Measurements from ENCODE around the gene ZSCAN1.

The ZSCAN1 gene

DNA sequence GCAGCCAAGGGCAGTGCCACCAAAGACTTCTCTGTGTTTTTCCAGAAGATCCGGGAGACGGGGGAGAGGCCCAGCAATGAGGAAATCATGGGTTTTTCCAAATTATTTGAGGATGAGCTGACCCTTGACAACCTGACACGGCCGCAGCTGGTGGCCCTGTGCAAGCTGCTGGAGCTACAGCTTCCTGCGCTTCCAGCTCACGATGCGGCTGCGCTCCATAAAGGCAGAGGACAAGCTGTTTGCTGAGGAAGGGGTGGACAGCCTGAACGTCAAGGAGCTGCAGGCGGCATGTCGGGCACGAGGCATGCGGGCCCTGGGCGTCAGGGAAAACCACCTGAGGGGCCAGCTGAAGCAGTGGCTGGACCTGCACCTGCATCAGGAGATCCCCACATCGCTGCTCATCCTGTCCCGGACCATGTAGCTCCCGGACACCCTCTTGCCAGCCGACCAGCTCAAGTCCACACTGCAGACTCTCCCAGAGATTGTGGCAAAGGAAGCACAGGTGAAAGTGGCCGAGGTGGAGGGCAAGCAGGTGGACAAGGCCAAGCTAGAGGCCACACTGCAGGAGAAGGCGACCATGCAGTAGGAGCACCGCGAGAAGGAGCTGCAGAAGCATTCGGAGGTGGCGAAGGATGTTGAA, 11.7 kb downstream of the ZSCAN1 start:
- Histone ChIP-seq H3K36me3 (ENCODE audit: insufficient read depth, low read length) (no peaks in the 10 kb centered on the region), H3K9me3 (ENCODE audit: low read depth, low read length) (no peaks in the 10 kb centered on the region)
- DNase-seq (ENCODE audit: low read depth, low spot score): no peak

DNA sequence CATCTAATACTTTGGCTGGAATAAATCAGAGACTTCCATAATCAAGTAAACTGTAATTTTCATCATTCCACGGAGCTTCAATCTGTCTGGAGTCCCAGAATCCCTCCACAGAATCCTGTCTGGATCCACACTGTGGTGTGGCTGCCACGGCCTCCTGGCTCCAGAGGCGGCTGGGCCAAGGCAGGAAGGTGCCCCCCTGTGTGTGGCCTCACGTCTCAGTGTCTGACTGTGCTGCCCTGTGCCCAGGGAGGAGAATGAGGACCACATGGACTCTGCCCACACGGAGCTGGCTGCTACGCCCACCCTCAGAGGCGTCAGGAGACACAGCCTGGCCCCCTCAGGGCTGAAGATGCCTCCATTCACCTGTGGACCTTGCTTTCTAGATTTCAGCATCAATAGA, 13.0 kb downstream of the ZSCAN1 start:
- H3K36me3 ChIP-seq (ENCODE audit: insufficient read depth, low read length): no peaks in the 10 kb centered on the region
- no peaks in the 10 kb centered on the region for H3K9me3 ChIP-seq (ENCODE audit: low read depth, low read length)
- H3K4me3 ChIP-seq: no peak overlapping the region
- TF ChIP-seq POLR2AphosphoS5 (IDR thresholded peaks at IDR 0.05; ENCODE audit: borderline replicate concordance, low read depth, low read length): no peak
- TF ChIP-seq EZH2 (IDR thresholded peaks at IDR 0.05): no peak
- no peak for TF ChIP-seq FOXP2 (optimal IDR thresholded peaks at IDR 0.05; ENCODE audit: control extremely low read depth, extremely low read length, insufficient read depth)
- H3K27ac ChIP-seq: no peak overlapping the region
- H3K9ac ChIP-seq (ENCODE audit: insufficient read length): no peak overlapping the region
- no peak for DNase-seq (ENCODE audit: low read depth, low spot score)

More for the DNA sequence above, 11.7 kb downstream of the ZSCAN1 start:
- TF ChIP-seq EZH2 (IDR thresholded peaks at IDR 0.05) (no peak), POLR2AphosphoS5 (IDR thresholded peaks at IDR 0.05; ENCODE audit: borderline replicate concordance, low read depth, low read length) (no peak), FOXP2 (optimal IDR thresholded peaks at IDR 0.05; ENCODE audit: control extremely low read depth, extremely low read length, insufficient read depth) (no peak)
- Histone ChIP-seq H3K9ac (ENCODE audit: insufficient read length) (no peak overlapping the region), H3K4me3 (no peak overlapping the region), H3K27ac (no peak overlapping the region)

DNA sequence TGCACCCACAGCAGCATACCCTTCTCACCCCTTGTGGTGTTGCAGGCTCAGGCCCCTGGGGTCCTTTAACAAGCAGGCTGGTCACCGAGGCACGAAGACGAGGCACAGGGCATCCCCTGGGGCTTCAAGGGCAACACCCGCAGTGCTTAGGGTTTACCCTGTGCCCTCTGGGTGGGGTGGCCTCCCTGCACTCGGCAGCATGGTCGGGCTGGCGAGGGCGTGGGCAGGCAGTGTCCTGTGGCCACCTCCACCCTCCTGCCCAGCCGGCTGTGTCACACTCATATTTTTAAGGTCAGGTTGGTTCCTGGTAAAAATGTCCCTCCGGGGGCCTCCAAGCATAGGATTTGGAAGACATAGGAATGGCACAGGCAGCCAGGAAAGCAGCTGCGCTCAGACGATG, 13.8 kb downstream of the ZSCAN1 start:
- no peaks in the 10 kb centered on the region for H3K36me3 ChIP-seq (ENCODE audit: insufficient read depth, low read length)
- H3K4me3 ChIP-seq: no peak overlapping the region
- no peaks in the 10 kb centered on the region for H3K9me3 ChIP-seq (ENCODE audit: low read depth, low read length)
- TF ChIP-seq POLR2AphosphoS5 (IDR thresholded peaks at IDR 0.05; ENCODE audit: borderline replicate concordance, low read depth, low read length) (no peak), EZH2 (IDR thresholded peaks at IDR 0.05) (no peak), FOXP2 (optimal IDR thresholded peaks at IDR 0.05; ENCODE audit: control extremely low read depth, extremely low read length, insufficient read depth) (no peak)
- H3K27ac ChIP-seq: no peak overlapping the region
- DNase-seq (ENCODE audit: low read depth, low spot score): no peak
- no peak overlapping the region for H3K9ac ChIP-seq (ENCODE audit: insufficient read length)

DNA sequence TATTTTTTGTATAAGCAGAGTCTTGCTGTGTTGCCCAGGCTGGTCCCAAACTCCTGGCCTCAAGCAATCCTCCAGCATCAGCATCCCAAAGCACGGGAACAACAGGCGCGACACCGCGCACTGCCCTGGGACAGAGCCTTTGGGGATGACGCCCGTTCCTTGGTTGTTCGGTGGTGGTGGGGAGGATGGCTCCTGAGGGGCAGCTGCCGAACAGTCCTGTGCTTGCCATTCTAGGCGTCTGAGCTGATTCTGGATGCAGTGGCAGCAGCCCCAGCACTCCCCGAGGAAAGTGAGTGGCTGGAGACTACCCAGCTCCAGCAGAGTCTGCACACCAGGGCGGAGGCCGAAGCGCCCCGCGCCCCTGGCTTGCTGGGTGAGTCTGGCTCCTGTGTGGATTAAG, 18.4 kb downstream of the ZSCAN1 start:
- H3K9ac ChIP-seq (ENCODE audit: insufficient read length): no peak overlapping the region

DNA sequence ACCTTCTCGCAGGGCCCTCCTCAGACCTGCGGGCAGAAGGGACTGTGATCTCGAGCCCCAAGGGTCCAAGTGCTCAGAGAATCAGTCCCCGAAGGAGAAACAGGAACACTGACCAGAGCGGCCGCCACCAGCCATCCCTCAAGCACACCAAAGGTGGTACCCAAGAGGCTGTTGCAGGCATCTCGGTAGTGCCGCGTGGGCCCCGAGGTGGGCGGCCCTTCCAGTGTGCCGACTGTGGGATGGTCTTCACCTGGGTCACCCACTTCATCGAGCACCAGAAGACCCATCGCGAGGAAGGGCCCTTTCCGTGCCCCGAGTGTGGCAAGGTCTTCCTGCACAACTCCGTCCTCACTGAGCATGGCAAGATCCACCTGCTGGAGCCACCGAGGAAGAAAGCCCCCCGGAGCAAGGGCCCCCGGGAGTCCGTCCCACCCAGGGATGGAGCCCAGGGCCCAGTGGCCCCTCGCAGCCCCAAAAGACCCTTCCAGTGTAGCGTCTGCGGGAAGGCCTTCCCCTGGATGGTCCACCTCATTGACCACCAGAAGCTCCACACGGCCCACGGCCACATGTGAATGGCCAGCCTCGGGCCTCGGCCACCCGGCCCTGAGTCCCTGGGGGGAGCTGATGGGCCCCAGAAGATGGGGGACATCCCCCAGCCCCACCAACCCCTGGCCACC, 19.8 kb downstream of the ZSCAN1 start:
- DNase-seq (ENCODE audit: low read depth, low spot score): no peak
- TF ChIP-seq EZH2 (IDR thresholded peaks at IDR 0.05) (no peak), FOXP2 (optimal IDR thresholded peaks at IDR 0.05; ENCODE audit: control extremely low read depth, extremely low read length, insufficient read depth) (no peak), POLR2AphosphoS5 (IDR thresholded peaks at IDR 0.05; ENCODE audit: borderline replicate concordance, low read depth, low read length) (no peak)
- H3K4me3 ChIP-seq: no peak overlapping the region
- no peak overlapping the region for H3K9ac ChIP-seq (ENCODE audit: insufficient read length)
- no peak overlapping the region for H3K27ac ChIP-seq
- no peaks in the 10 kb centered on the region for H3K36me3 ChIP-seq (ENCODE audit: insufficient read depth, low read length)
- no peaks in the 10 kb centered on the region for H3K9me3 ChIP-seq (ENCODE audit: low read depth, low read length)

More for the DNA sequence above, 18.4 kb downstream of the ZSCAN1 start:
- Histone ChIP-seq H3K27ac (no peak overlapping the region), H3K9me3 (ENCODE audit: low read depth, low read length) (no peaks in the 10 kb centered on the region), H3K4me3 (no peak overlapping the region), H3K36me3 (ENCODE audit: insufficient read depth, low read length) (no peaks in the 10 kb centered on the region)
- TF ChIP-seq EZH2 (IDR thresholded peaks at IDR 0.05) (no peak), FOXP2 (optimal IDR thresholded peaks at IDR 0.05; ENCODE audit: control extremely low read depth, extremely low read length, insufficient read depth) (no peak), POLR2AphosphoS5 (IDR thresholded peaks at IDR 0.05; ENCODE audit: borderline replicate concordance, low read depth, low read length) (no peak)
- DNase-seq (ENCODE audit: low read depth, low spot score): no peak

DNA sequence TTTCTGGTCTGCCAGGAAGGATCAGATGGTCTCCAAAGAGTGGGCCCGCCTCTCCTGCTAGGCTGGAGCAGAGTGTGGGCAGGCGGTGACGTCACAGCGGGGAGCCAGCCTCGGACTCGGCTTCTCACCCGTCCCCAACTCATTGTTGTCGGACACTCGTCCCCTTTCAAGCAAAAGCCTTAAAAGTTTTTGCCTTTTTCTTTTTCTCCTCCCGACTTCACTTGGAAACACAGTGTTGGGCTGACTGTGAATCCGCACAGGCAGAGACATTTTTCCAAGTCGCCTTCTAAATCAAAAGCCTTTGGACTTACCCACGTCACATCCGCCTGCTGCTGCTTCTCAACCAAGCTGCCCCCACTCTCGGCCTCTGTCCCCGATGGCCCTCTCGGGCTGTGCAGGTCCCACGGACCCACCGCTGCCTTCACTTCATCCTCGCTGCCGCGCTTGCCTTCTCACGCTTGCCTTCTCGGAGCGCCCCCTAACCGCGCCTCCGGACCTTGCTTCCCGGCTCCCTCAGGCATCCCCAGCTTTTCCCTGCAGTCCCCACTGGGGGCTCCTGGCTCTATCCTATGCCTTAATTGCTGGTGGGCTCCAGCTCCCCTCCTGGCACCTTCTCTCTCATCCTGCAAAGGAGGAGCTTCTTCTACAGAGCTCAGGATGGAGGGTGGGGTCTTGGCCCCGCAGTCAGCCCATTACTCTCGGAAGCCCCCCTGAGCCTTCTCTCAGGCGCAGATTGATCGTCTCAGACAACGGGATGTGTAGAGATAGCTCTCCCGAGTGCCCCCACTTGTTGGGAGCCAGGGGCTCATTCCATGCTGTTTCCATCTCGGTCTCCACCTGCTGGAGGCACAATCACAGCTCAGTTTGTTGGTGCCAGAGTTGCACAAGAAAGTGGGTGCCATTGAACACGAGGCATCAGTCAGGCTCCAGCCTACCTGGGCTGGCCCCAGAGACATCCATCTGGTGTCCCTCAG, 21.4 kb downstream of the ZSCAN1 start:
- no peak overlapping the region for H3K4me3 ChIP-seq
- no peaks in the 10 kb centered on the region for H3K36me3 ChIP-seq (ENCODE audit: insufficient read depth, low read length)
- no peak for TF ChIP-seq EZH2 (IDR thresholded peaks at IDR 0.05)
- TF ChIP-seq POLR2AphosphoS5 (IDR thresholded peaks at IDR 0.05; ENCODE audit: borderline replicate concordance, low read depth, low read length): no peak
- no peak for TF ChIP-seq FOXP2 (optimal IDR thresholded peaks at IDR 0.05; ENCODE audit: control extremely low read depth, extremely low read length, insufficient read depth)
- no peak overlapping the region for H3K9ac ChIP-seq (ENCODE audit: insufficient read length)
- H3K9me3 ChIP-seq (ENCODE audit: low read depth, low read length): no peaks in the 10 kb centered on the region
- no peak for DNase-seq (ENCODE audit: low read depth, low spot score)
- H3K27ac ChIP-seq: no peak overlapping the region

DNA sequence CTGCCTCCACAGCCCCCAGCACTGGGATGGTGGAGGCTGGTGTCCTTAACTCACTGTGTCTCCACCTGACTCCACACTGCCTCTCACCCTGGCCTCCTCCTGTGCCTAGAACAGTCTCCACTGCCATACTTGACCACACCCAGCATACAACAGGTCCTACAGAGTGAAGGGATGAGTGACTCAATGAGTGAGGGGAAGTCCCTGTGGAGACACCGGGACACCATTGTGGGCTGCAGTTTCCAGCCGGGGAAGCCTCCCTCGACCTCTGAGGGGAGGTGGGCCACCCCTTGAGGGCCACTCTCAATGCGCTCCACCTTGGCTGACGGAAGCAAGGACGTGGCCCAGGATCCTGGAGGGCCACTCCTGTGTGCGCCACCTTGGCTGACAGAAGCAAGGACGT, 22.4 kb downstream of the ZSCAN1 start:
- H3K9me3 ChIP-seq (ENCODE audit: low read depth, low read length): no peaks in the 10 kb centered on the region
- no peak for DNase-seq (ENCODE audit: low read depth, low spot score)
- TF ChIP-seq EZH2 (IDR thresholded peaks at IDR 0.05) (no peak), POLR2AphosphoS5 (IDR thresholded peaks at IDR 0.05; ENCODE audit: borderline replicate concordance, low read depth, low read length) (no peak), FOXP2 (optimal IDR thresholded peaks at IDR 0.05; ENCODE audit: control extremely low read depth, extremely low read length, insufficient read depth) (no peak)
- H3K27ac ChIP-seq: no peak overlapping the region
- H3K9ac ChIP-seq (ENCODE audit: insufficient read length): no peak overlapping the region
- no peak overlapping the region for H3K4me3 ChIP-seq
- H3K36me3 ChIP-seq (ENCODE audit: insufficient read depth, low read length): no peaks in the 10 kb centered on the region

DNA sequence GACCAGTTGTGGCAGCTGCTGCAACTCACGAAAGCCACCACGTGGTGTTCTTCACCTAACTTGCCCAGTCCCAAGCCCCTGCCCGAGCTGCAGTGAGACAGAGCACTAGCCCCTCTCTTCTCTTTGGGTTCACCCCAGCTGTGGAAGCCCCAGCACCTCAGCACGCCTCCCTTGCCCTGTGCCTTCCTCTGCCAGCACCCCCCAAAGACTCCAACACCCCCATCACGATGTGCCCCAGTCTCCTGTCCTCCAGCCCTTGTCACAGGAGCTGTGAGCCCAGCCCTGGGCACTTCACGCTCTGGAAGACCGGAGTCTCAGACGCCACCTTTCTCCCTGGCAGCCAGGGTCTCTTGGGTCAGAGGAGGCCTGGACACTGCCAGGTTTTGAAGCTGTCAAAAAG, 23.0 kb downstream of the ZSCAN1 start:
- TF ChIP-seq POLR2AphosphoS5 (IDR thresholded peaks at IDR 0.05; ENCODE audit: borderline replicate concordance, low read depth, low read length) (no peak), EZH2 (IDR thresholded peaks at IDR 0.05) (no peak), FOXP2 (optimal IDR thresholded peaks at IDR 0.05; ENCODE audit: control extremely low read depth, extremely low read length, insufficient read depth) (no peak)
- H3K9me3 ChIP-seq (ENCODE audit: low read depth, low read length): no peaks in the 10 kb centered on the region

More for the DNA sequence above, 23.0 kb downstream of the ZSCAN1 start:
- DNase-seq (ENCODE audit: low read depth, low spot score): no peak
- no peak overlapping the region for H3K27ac ChIP-seq
- no peak overlapping the region for H3K9ac ChIP-seq (ENCODE audit: insufficient read length)
- no peak overlapping the region for H3K4me3 ChIP-seq
- no peaks in the 10 kb centered on the region for H3K36me3 ChIP-seq (ENCODE audit: insufficient read depth, low read length)

Data from SK-N-MC (cell line).